Sigmoid colon (tissue), 4 donors: ENCODE data around the gene ANP32D.

Source experiments
- CTCF ChIP-seq, 4 experiments: fragments of 450-650 bp in 3 of 4; fragments of 200-600 bp in 1 of 4; IDR thresholded peaks; one replicate each; pipeline ENCODE4 v1.5.1; 2016 to 2019; ENCODE audit warnings: antibody characterized with exemption in 4 of 4, mild to moderate bottlenecking in 3 of 4, moderate library complexity in 2 of 4
- POLR2A ChIP-seq, 2 donors: fragments of 450-650 bp; IDR thresholded peaks; one replicate each; pipeline ENCODE4 v1.6.1; 2016; ENCODE audit warnings: antibody characterized with exemption in 2 of 2, mild to moderate bottlenecking in 2 of 2, moderate library complexity in 2 of 2
- POLR2AphosphoS5 ChIP-seq, 4 donors: sonication (generic); formaldehyde crosslinking; IDR thresholded peaks; one replicate each; pipeline ENCODE4 v1.6.1; 2017; ENCODE audit warnings: antibody characterized with exemption in 4 of 4

GRCh38 chr12:48442179-48442847, 30.0 kb upstream of the ANP32D start:
- TF ChIP-seq POLR2A (IDR thresholded peaks at IDR 0.05) (no peak), CTCF (IDR thresholded peaks at IDR 0.05) (no peak), POLR2AphosphoS5 (IDR thresholded peaks at IDR 0.05) (no peak)
